Activated naive CD4-positive, alpha-beta T cell treated with anti-CD3 and anti-CD28 coated beads for 36 hours (primary cell): ENCODE measurements around the gene LDLRAD3. TPM values are rescaled to one million over a fixed set of nuclear protein-coding genes. Genes with fewer than 3 reads are reported as not detected.

ENCODE experiments used
- CTCF ChIA-PET: fragments of 350-600 bp; sonication (Branson Sonifier 250); formaldehyde crosslinking; loops from one replicate; lab custom pipeline; 2021; ENCODE audit warnings: antibody characterized with exemption; lab: Charles Lee
- DNase-seq: peaks from one replicate; pipeline ENCODE4 v3.0.0-alpha.2; 2020
- H3K27ac Mint-ChIP-seq: one replicate; pipeline ENCODE4 v1.8.0; 2021; ENCODE audit warnings: mild to moderate bottlenecking, mixed read lengths
- H3K27me3 Mint-ChIP-seq: one replicate; pipeline ENCODE4 v1.8.0; 2021; ENCODE audit warnings: low read depth, mixed read lengths
- H3K36me3 Mint-ChIP-seq: one replicate; pipeline ENCODE4 v1.8.0; 2021; ENCODE audit warnings: low read depth, mixed read lengths
- H3K4me1 Mint-ChIP-seq: one replicate; pipeline ENCODE4 v1.8.0; 2021; ENCODE audit warnings: low read depth, mixed read lengths
- H3K4me3 Mint-ChIP-seq: one replicate; pipeline ENCODE4 v1.8.0; 2021; ENCODE audit warnings: mild to moderate bottlenecking, moderate library complexity, mixed read lengths
- H3K9me3 Mint-ChIP-seq: one replicate; pipeline ENCODE4 v1.8.0; 2021; ENCODE audit warnings: mixed read lengths
- intact Hi-C: fragments of 100-400 bp; cut with micrococcal nuclease; formaldehyde crosslinking; loops from one replicate; pipeline ENCODE4 v1.15.1; 2023
- total RNA-seq, 2 experiments: library from RNA; stranded (reverse); gene quantifications; one replicate each; pipeline ENCODE4 v1.2.3, GENCODE V29; 2021

LDLRAD3 gene
- total RNA-seq, 2 experiments from 2014 or later = 0.17 to 0.22 TPM

- Mint-ChIP-seq H3K9me3 (no peaks in the 10 kb centered on the region), H3K27me3 (peaks cover 21% of the 10 kb centered on the region), H3K4me1 (no peaks in the 10 kb centered on the region), H3K36me3 (no peaks in the 10 kb centered on the region), H3K27ac (no peak overlapping the region), H3K4me3 (no peak overlapping the region)
- CTCF ChIA-PET = no interaction called here
- DNase-seq = no peak
- intact Hi-C loops = no loop called here
These were observed 211.9 kb downstream of the LDLRAD3 start for GRCh38 chr11:36155770-36156160.

GRCh38 chr11:36156161-36156816 is 212.4 kb downstream of the LDLRAD3 start:
- H3K36me3 Mint-ChIP-seq = no peaks in the 10 kb centered on the region
- no peaks in the 10 kb centered on the region for H3K9me3 Mint-ChIP-seq
- H3K4me1 Mint-ChIP-seq = no peaks in the 10 kb centered on the region
- peaks cover 19% of the 10 kb centered on the region for H3K27me3 Mint-ChIP-seq
- CTCF ChIA-PET = no interaction called here
- intact Hi-C loops = no loop called here
- no peak overlapping the region for H3K27ac Mint-ChIP-seq
- H3K4me3 Mint-ChIP-seq = no peak overlapping the region
- DNase-seq = no peak

- H3K9me3 Mint-ChIP-seq = no peaks in the 10 kb centered on the region
- H3K27me3 Mint-ChIP-seq = peaks cover 14% of the 10 kb centered on the region
- H3K4me1 Mint-ChIP-seq = no peaks in the 10 kb centered on the region
- H3K36me3 Mint-ChIP-seq = no peaks in the 10 kb centered on the region
- intact Hi-C loops = no loop called here
- CTCF ChIA-PET = no interaction called here
- DNase-seq = no peak
- no peak overlapping the region for H3K4me3 Mint-ChIP-seq
- H3K27ac Mint-ChIP-seq = no peak overlapping the region
These were observed 213.1 kb downstream of the LDLRAD3 start for GRCh38 chr11:36156817-36157519.

DNA sequence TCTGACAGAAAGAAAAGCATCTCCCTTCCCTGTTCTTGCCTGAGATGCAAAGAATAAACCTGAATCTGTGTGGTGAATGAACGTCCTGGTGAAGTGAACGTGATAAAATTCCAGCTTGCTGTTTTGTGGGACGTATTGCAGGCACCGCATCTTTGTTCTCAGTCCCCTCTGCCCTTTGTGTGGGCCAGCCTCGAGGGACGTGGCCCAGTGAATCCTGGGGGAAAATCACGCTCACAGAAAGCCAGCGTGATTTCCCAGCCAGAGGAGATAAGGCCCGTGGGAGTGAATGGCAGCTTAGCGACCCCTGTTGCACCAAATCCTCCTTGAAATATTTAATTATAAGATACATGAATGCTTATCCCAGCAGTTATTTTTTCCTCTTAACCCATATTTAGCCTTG is 216.2 kb downstream of the LDLRAD3 start:
- no peaks in the 10 kb centered on the region for H3K36me3 Mint-ChIP-seq
- H3K27ac Mint-ChIP-seq = no peak overlapping the region
- intact Hi-C loops = no loop called here
- no peaks in the 10 kb centered on the region for H3K4me1 Mint-ChIP-seq
- H3K27me3 Mint-ChIP-seq = peaks cover 7% of the 10 kb centered on the region
- no peak for DNase-seq
- CTCF ChIA-PET = no interaction called here
- no peaks in the 10 kb centered on the region for H3K9me3 Mint-ChIP-seq
- H3K4me3 Mint-ChIP-seq = no peak overlapping the region

DNA sequence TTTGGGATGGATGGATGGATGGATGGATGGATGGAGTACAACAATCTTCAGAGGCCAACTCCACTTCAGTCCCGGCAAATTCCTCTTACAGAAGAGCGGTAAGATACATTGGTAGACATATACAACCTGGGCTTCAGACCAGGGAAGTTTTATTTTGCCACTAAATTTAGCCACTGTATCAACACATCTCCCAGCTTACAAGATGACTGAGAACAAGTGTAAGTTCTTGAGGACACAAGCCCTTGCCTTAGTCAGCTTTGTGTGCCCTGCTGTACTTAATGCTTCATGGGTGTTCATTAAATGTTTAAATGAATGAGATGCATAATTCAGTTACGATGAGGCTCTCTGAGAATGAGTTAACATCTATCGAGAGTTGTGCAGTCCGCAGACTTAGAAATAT is 217.7 kb downstream of the LDLRAD3 start:
- intact Hi-C loops = no loop called here
- H3K27me3 Mint-ChIP-seq = peaks cover 10% of the 10 kb centered on the region
- H3K36me3 Mint-ChIP-seq = no peaks in the 10 kb centered on the region
- no peaks in the 10 kb centered on the region for H3K9me3 Mint-ChIP-seq
- no peak overlapping the region for H3K4me3 Mint-ChIP-seq
- CTCF ChIA-PET = no interaction called here
- no peaks in the 10 kb centered on the region for H3K4me1 Mint-ChIP-seq
- H3K27ac Mint-ChIP-seq = no peak overlapping the region
- DNase-seq = no peak

GRCh38 chr11:36162006-36162882 is 218.4 kb downstream of the LDLRAD3 start:
- CTCF ChIA-PET = no interaction called here
- Mint-ChIP-seq H3K4me1 (no peaks in the 10 kb centered on the region), H3K4me3 (no peak overlapping the region), H3K36me3 (no peaks in the 10 kb centered on the region), H3K9me3 (no peaks in the 10 kb centered on the region), H3K27ac (no peak overlapping the region), H3K27me3 (peaks cover 10% of the 10 kb centered on the region)
- DNase-seq = no peak
- intact Hi-C loops = no loop called here

GRCh38 chr11:36162883-36163434 is 219.1 kb downstream of the LDLRAD3 start:
- intact Hi-C loops = no loop called here
- H3K27ac Mint-ChIP-seq = no peak overlapping the region
- CTCF ChIA-PET = no interaction called here
- no peaks in the 10 kb centered on the region for H3K9me3 Mint-ChIP-seq
- no peak overlapping the region for H3K4me3 Mint-ChIP-seq
- H3K4me1 Mint-ChIP-seq = no peaks in the 10 kb centered on the region
- peaks cover 10% of the 10 kb centered on the region for H3K27me3 Mint-ChIP-seq
- DNase-seq = no peak
- H3K36me3 Mint-ChIP-seq = no peaks in the 10 kb centered on the region

- H3K27ac Mint-ChIP-seq = no peak overlapping the region
- no peak for DNase-seq
- H3K36me3 Mint-ChIP-seq = no peaks in the 10 kb centered on the region
- no peak overlapping the region for H3K4me3 Mint-ChIP-seq
- intact Hi-C loops = no loop called here
- no peaks in the 10 kb centered on the region for H3K9me3 Mint-ChIP-seq
- H3K4me1 Mint-ChIP-seq = no peaks in the 10 kb centered on the region
- CTCF ChIA-PET = no interaction called here
- peaks cover 7% of the 10 kb centered on the region for H3K27me3 Mint-ChIP-seq
These were observed 220.8 kb downstream of the LDLRAD3 start for GRCh38 chr11:36164506-36165250.

DNA sequence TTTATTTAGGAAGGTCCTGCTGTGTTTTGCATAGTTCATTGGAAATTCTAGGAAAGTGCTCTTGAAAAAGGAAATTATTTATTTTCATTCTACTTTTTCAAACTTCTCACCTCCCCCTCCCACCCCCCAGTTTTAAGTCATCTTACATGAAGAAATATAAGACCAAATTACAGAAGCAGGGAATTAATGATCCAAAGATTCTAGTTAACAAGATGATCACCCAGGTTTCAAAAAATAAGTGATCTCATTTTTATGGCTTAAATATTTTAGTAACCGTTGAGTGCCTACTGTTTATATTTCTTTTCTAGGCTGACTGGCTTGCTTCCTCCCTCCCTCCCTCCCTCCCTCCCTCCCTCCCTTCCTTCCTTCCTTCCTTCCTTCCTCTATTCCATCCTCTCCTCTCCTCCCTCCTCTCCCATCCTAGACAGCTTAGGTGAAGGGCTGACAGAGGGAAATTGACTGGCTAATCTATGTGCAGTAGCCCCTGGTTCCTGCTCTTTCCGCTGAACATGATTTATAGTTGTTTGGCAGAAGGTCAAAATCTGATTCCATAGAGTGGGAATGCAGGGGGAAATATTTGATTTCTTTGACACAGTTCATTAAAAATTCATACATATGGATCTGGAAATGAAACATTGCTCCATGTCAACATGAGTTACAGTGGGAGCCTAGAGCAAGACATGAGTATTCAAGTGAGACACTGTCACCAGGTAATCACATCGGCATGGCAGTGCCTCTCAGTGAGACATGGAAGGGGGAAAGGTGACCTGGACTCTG is 221.9 kb downstream of the LDLRAD3 start:
- no peaks in the 10 kb centered on the region for H3K4me1 Mint-ChIP-seq
- no peak overlapping the region for H3K4me3 Mint-ChIP-seq
- peaks cover 5% of the 10 kb centered on the region for H3K27me3 Mint-ChIP-seq
- CTCF ChIA-PET = no interaction called here
- H3K9me3 Mint-ChIP-seq = no peaks in the 10 kb centered on the region
- no peak for DNase-seq
- H3K36me3 Mint-ChIP-seq = no peaks in the 10 kb centered on the region
- no peak overlapping the region for H3K27ac Mint-ChIP-seq
- intact Hi-C loops = no loop called here

DNA sequence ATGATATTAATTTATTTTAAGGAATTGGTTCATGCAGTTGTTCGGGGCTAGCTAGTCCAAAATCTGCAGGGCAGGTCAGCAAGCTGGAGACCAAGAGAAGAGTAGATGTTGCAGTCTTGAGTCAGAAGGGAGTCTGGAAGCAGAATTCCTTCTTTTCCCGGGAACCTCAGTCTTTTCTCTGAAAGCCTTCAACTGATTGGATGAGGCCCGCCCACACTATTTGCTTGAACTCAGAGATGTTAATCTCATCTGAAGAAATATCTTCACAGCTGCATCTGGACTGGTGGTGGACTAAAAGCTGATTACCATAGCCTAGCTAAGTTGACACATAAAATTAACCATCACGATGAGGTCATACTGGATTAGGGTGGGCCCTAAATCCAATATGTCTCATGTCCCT is 223.2 kb downstream of the LDLRAD3 start:
- H3K9me3 Mint-ChIP-seq = no peaks in the 10 kb centered on the region
- intact Hi-C loops = no loop called here
- H3K36me3 Mint-ChIP-seq = no peaks in the 10 kb centered on the region
- peaks cover 7% of the 10 kb centered on the region for H3K27me3 Mint-ChIP-seq
- no peaks in the 10 kb centered on the region for H3K4me1 Mint-ChIP-seq
- H3K27ac Mint-ChIP-seq = no peak overlapping the region
- no peak for DNase-seq
- CTCF ChIA-PET = no interaction called here
- H3K4me3 Mint-ChIP-seq = no peak overlapping the region

DNA sequence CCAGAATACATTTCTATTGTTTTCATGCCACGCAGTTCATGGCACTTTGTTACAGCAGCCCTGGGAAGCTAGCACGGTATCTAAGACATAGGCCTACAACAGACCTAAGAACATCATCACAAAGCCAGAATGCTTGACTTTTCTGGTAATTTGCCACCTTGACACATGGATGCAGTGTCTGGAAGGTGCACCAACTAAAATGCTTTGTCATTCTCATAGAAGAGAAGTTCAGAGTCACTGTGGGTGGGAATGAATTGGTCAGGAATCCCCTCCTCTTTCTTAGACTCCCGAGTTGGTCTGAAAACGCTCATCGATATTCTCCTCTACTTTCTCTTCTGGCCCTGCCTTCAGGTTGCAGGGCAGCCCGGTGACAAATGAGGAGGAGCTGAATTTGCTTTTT is 223.9 kb downstream of the LDLRAD3 start:
- DNase-seq = no peak
- no peaks in the 10 kb centered on the region for H3K9me3 Mint-ChIP-seq
- H3K27ac Mint-ChIP-seq = no peak overlapping the region
- H3K36me3 Mint-ChIP-seq = no peaks in the 10 kb centered on the region
- H3K4me1 Mint-ChIP-seq = no peaks in the 10 kb centered on the region
- intact Hi-C loops = no loop called here
- peaks cover 9% of the 10 kb centered on the region for H3K27me3 Mint-ChIP-seq
- CTCF ChIA-PET = no interaction called here
- H3K4me3 Mint-ChIP-seq = no peak overlapping the region
